ENCODE results near the gene HES6.

DNA sequence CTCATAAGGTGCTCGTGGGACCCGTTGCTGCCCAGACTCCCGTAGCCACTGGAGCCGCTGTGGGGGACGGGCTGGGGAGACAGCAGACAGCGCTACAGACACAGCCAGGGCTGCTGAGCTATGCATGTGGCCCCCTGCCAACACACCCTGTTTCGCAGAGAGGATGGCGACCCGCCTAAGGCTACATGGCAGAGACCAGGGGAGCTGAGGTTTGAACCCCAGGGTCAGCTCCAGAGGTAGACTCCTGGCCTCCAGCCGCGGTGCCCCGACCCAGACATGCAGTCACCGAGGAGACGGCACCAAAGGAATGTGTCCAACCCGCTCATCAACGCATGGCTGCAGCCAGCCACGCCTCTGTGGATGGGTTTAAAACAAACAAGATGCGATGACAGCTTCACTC is 21.0 kb upstream of the HES6 start:
- TF ChIP-seq, protein P1, sequence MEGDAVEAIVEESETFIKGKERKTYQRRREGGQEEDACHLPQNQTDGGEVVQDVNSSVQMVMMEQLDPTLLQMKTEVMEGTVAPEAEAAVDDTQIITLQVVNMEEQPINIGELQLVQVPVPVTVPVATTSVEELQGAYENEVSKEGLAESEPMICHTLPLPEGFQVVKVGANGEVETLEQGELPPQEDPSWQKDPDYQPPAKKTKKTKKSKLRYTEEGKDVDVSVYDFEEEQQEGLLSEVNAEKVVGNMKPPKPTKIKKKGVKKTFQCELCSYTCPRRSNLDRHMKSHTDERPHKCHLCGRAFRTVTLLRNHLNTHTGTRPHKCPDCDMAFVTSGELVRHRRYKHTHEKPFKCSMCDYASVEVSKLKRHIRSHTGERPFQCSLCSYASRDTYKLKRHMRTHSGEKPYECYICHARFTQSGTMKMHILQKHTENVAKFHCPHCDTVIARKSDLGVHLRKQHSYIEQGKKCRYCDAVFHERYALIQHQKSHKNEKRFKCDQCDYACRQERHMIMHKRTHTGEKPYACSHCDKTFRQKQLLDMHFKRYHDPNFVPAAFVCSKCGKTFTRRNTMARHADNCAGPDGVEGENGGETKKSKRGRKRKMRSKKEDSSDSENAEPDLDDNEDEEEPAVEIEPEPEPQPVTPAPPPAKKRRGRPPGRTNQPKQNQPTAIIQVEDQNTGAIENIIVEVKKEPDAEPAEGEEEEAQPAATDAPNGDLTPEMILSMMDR (conservative IDR thresholded peaks at IDR 0.05; ENCODE audit: low read length) = no peak
- TF ChIP-seq EZH2phosphoT487 (IDR thresholded peaks at IDR 0.05; ENCODE audit: borderline replicate concordance) = no peak

Measured in Loucy (cell line).